Measurements from ENCODE around the gene KRTAP10-7.

GRCh38 chr21:44615466-44615865 lies 15.1 kb downstream of the KRTAP10-7 start:
- TF ChIP-seq CTCF (IDR thresholded peaks at IDR 0.05), result no peak
- TF ChIP-seq POLR2A (IDR thresholded peaks at IDR 0.05), result no peak

Measured in breast epithelium (tissue), 3 donors.